PC-3 (cell line): ENCODE data around the gene KLF1.

ENCODE experiments used
- CTCF ChIP-seq: fragments of 300-600 bp; sonication (generic); conservative IDR thresholded peaks from 2 replicates; pipeline ENCODE4 v1.5.1; 2017; ENCODE audit warnings: antibody characterized with exemption, low read depth, mild to moderate bottlenecking, low read length
- EZH2 ChIP-seq: fragments of 300-600 bp; sonication (generic); IDR thresholded peaks from one replicate; pipeline ENCODE4 v1.6.1; 2017; ENCODE audit warnings: antibody characterized with exemption, mild to moderate bottlenecking, low read length; ENCODE audit not compliant: unreplicated experiment

GRCh38 chr19:12868540-12869112 is 18.4 kb downstream of the KLF1 start:
- TF ChIP-seq CTCF (no peak), EZH2 (no peak)
